Peyer's patch (tissue), 4 donors: ENCODE results near the gene ARHGAP11A.

Experiments used
- CTCF ChIP-seq, 6 experiments: fragments of 450-650 bp in 4 of 6; fragments of 200-600 bp in 2 of 6; sonication (generic) in 1 of 6; IDR thresholded peaks; one replicate each; pipeline ENCODE4 v1.5.1; 2017 to 2019; ENCODE audit warnings: antibody characterized with exemption in 6 of 6, mild to moderate bottlenecking in 3 of 6, moderate library complexity in 1 of 6
- POLR2A ChIP-seq, 2 donors: fragments of 450-650 bp; IDR thresholded peaks; one replicate each; pipeline ENCODE4 v1.5.1; 2017; ENCODE audit warnings: antibody characterized with exemption in 2 of 2, mild to moderate bottlenecking in 2 of 2, moderate library complexity in 2 of 2

- TF ChIP-seq POLR2A (IDR thresholded peaks at IDR 0.05) (no peak), CTCF (IDR thresholded peaks at IDR 0.05) (no peak)
These were observed 22.4 kb downstream of the ARHGAP11A start for GRCh38 chr15:32637704-32638103.
